Kidney glomerular epithelial cell (primary cell): Measurements from ENCODE around the gene ITCH.
"Not testable (repeated sequence)": the region's sequence is repeated elsewhere in the genome, so short reads cannot be mapped to it uniquely, and the experiment has no call there.

Experiments used
- DNase-seq: peaks from one replicate; lab custom pipeline; 2025; lab: John Stamatoyannopoulos, UW

Gene ITCH

DNA sequence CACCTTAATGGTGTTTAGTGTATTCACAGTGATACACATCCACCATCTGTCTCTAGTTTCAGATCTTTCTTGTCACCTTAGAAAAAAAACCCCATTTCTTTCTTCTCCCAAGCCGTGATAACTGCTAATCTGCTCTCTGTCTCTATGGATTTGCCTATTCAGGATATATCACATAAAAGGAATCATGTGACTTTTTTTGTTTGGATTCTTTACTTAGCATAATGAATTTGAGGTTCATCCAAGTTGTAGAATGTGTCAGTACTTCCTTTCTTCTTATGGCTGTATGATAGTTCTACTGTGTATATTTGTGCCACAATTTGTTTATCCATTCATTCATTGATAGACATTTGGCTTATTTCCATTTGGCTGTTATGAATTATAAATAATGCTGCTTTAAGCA, 57.1 kb downstream of the ITCH start:
- no peak for DNase-seq

- DNase-seq: no peak
Measured at GRCh38 chr20:34420975-34421374, 57.9 kb downstream of the ITCH start.

GRCh38 chr20:34421766-34422466, 58.8 kb downstream of the ITCH start:
- no peak for DNase-seq

GRCh38 chr20:34425032-34425690, 62.1 kb downstream of the ITCH start:
- not testable (repeated sequence) for DNase-seq

DNA sequence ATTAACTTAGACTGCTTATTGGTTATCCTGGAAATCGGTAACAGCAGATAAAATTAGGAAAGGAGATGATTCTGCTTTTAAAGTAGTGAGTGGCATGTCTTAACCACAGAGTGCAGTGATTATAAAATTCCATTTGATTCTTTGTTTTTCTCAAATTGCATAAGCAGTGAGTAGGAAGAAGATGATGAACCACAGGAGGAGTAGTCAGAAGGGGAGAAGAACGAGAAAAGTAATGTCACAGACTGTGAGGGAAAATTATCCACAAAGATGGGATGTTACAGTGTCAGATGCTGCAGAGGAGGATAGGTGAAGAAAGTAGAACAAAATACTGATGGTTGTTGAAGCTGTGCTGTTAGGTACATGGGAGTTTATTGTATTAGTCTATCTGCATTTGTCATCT, 63.0 kb downstream of the ITCH start:
- no peak for DNase-seq

DNA sequence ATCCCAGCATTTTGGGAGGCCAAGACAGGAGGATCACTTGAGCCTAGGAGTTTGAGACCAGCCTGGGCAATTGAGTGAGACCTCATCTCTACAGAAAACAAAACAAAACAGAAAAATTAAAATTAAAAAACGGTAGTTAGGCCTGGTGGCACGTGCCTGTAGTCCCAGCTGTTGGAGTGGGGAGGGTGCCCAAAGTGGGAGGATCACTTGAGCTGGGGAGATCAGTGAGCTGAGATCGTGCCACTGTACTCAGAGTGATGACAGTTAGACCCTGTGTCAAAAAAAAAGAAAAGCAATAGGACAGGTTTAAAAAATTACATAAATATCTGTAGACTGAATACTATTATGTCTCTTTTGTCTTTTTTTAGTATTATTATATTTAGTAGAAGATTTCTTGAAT, 64.3 kb downstream of the ITCH start:
- DNase-seq: no peak

GRCh38 chr20:34427784-34428183, 64.7 kb downstream of the ITCH start:
- no peak for DNase-seq

DNA sequence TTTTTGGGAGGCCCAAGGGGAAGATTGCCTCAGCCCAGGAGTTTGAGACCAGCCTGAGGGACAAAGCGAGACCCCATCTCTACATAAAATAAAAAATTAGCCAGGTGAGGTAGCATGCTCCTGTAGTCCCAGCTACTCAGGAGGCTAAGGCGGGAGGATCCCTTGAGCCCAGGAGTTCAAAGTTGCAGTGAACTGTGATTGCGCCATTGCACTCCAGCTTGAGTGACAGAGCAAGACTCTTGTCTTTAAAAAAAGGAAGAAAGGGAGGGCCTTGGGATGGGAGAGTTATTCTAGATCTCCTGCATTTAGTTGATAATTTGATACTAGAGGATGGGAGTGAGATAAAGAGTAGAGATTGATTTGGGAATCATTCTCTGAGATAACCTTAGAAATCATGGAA, 68.1 kb downstream of the ITCH start:
- no peak for DNase-seq

DNA sequence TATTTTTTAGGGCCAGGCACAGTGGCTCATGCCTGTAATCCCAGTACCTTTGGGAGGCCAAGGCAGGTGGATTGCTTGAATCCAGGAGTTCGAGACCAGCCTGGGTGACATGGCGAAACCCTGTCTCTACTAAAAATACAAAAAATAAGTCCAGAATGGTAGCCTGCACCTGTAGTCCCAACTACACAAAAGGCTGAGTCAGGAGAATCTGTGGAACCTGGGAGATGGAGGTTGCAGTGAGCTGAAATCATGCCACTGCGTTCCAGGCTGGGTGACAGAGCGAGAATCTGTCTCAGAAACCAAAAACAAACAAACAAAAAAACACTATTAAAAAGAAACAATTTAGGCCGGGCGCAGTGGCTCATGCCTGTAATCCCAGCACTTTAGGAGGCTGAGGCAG, 69.6 kb downstream of the ITCH start:
- DNase-seq: not testable (repeated sequence)

DNA sequence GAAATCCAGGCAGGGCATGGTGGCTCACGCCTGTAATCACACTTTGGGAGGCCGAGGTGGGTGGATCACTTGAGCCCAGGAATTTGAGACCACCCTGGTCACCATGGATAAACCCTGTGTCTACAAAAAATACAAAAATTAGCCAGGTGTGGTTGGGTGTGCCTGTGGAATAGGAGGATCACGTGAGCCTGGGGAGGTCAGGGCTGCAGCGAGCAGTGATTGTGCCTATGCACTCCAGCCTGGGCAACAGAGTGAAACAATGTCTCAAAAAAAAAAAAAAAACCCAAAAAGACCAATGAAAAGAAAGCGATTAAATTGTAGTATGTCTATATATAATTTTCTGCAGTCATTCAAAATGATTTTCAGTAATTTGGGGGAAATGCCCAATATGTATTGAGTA, 70.3 kb downstream of the ITCH start:
- no peak for DNase-seq

GRCh38 chr20:34435589-34435988, 72.5 kb downstream of the ITCH start:
- no peak for DNase-seq

DNA sequence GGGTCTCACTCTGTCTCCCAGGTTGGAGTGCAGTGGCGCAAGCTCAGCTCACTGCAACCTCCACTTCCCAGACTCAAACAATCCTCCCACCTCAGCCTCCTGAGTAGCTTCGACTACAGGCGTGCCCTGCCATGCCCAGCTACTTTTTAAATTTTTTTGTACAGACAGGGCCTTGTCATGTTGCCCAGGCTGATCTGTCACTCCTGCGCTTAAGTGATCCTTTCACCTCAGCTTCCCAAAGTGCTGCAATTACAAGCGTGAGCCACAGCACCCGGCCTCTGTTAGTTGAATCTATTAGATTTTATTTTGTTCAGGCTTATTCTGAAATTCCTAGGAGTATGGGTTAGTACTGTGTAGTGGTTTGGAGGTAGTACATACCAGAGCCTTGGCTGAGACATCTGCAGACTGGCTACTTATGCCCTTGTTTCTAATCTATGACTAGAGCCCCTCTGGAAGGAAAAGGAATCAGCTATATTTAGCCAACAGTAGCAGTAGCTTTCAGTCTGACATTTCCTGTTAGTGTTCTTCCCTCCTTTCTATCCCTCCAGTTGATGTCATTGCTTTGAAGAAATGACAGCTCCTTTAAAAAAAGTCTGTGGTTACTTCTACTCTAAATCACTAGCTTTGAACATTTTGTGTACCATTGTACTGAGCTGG, 74.4 kb downstream of the ITCH start:
- DNase-seq: no peak

GRCh38 chr20:34439168-34439567, 76.1 kb downstream of the ITCH start:
- no peak for DNase-seq

GRCh38 chr20:34441423-34441822, 78.3 kb downstream of the ITCH start:
- DNase-seq: not testable (repeated sequence)

DNA sequence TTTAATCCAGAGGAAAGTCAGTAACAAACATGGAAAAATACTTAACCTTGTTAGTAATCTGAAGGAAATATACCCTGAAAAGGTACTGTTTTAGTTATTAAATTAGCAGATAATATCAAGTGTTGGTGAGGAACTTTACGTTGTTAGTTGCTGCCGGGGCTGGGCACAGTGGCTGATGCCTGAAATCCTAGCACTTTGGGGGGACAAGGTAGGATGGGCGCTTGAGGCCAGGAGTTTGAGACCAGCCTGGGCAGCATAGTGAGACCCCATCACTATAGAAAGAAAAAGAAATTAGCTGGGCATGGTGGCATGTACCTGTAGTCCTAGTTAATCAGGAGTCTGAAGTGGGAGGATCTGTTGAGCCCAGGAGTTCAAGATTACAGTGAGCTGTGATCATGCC, 80.5 kb downstream of the ITCH start:
- DNase-seq: no peak

DNA sequence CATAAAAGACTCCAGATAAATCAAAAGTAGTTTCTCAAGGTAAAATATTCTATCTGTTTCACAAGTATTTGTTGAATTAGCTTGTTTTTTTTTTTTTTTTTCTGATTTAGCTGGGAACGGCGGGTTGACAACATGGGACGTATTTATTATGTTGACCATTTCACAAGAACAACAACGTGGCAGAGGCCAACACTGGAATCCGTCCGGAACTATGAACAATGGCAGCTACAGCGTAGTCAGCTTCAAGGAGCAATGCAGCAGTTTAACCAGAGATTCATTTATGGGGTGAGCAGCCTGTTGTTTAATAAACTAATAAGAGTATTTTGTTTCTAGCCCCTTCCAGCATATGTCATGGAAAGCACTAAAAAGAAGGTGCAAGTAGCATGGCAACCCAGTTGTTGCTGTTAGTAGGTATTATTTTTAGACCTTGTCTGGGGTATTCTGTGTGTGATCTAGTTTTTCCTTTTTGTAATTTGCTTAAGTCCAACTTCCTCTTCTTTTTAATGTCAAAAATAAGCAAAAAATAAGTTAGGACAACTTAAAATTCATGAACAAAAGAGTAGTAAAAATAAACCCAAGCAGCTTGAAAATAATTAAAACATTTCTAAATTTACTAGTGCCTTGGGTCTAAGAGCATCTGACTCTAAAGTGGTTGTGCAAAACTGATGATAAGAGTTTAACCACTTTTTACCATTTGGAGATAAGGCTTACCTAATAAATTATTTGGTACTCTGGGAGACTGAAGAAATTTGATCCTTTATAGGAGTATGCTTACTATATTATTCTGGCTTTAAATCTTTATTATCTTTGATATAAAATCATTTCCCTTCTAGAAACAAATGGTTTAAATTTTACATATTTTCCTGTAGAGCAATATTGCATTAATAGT, 82.3 kb downstream of the ITCH start:
- no peak for DNase-seq

- no peak for DNase-seq
Measured at GRCh38 chr20:34448517-34448916, 85.4 kb downstream of the ITCH start.

DNA sequence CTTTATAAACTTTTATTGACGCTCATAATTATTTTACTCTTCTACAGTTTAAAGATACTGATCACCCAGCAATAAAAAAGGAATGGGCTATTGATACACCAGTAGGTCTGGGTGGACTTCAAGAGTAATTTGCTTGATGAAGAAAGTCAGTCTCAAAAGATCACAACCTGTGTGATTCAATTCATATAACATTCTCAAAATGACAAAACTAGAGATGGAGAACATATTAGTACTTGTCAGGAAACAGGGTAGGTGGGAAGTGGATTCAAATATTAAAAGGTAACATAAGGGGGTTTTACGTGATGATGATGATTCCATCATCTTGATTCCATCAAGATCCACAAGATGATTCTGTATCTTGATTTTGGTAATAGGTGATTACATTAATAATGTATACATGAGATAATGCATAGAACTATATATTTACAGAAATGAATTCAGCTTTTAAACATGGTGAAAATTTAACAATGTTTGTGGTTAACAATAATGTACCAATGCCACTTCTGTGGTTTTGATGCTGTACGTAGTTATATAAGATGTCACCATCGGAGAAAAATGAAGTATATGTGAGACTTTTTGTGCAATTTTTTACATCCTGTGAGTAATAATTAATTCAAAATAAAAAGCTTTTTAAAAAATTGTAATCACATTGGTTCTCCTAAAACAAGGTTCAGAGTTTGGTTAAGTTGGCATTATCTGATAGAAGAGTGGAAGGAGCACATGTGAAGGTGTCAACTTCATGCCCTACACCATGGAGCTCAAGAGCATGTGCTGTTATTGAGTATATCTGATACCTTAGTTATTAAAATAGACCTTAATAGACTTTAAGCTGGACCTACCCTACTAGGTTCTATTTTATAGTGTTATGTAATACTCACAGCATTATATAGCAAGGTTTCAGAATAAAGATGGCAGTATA, 86.9 kb downstream of the ITCH start:
- DNase-seq: no peak

- DNase-seq: no peak
Measured at GRCh38 chr20:34452281-34452982, 89.4 kb downstream of the ITCH start.

DNA sequence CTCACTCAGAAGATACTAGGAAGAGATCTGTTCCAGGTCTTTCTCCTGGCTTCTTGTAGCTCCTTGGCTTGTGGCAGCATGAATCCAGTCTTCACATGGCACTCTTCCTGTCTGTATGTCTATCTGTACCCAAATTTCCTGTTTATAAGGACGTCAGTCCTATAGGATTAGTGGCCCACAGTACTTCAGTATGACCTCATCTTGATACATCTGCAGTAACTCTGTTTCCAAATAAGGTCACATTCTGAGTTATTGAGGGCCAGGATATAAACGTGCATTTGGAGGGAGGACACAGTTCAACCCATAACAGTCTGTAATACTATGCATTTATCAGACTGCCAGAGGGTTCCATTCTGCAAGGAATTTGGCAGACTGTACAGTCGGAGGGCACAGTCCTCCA, 95.6 kb downstream of the ITCH start:
- no peak for DNase-seq
